Panc1 (cell line): ENCODE measurements around the gene MAP4K2. TPM values are rescaled to one million over a fixed set of nuclear protein-coding genes. Genes with fewer than 3 reads are reported as not detected.
A peak's percentile ranks its signal among the peaks of the same experiment; 100 is the strongest.

Source experiments
- ATAC-seq: fragments of 200-7000 bp; cut with Tn5 transposase; 2 replicates; pipeline ENCODE4 v1.9.1; 2020; ENCODE audit warnings: mild to moderate bottlenecking, moderate library complexity
- BruUV-seq: library from RNA; stranded (reverse); fragments of 400-500 nt; replicated peaks from 2 replicates; lab custom pipeline; 2021; lab: Mats Ljungman, UMichigan
- CTCF ChIA-PET: fragments of 300-600 bp; sonication (Branson Sonifier 250); formaldehyde crosslinking; loops from one replicate; lab custom pipeline; 2022; ENCODE audit warnings: antibody characterized with exemption; lab: Charles Lee
- POLR2A ChIA-PET: fragments of 300-600 bp; sonication (Branson Sonifier 250); formaldehyde crosslinking; loops from one replicate; lab custom pipeline; 2022; ENCODE audit warnings: antibody characterized with exemption; lab: Charles Lee
- DNase-seq: peaks from one replicate; pipeline ENCODE4 v3.0.0-alpha.2; 2010; ENCODE audit warnings: low read depth, low spot score
- H3K27ac ChIP-seq: 2 replicates; pipeline ENCODE4 v1.5.1; 2011; ENCODE audit warnings: mild to moderate bottlenecking, low read length, inconsistent platforms
- H3K27me3 ChIP-seq: fragments of 200-500 bp; sonication (Bioruptor generic); 2 replicates; pipeline ENCODE4 v1.6.0; 2014; ENCODE audit warnings: low read length, inconsistent platforms; ENCODE audit not compliant: control insufficient read depth, insufficient read depth
- H3K36me3 ChIP-seq: fragments of 200-500 bp; sonication (Bioruptor generic); 2 replicates; pipeline ENCODE4 v1.5.1; 2014; ENCODE audit warnings: inconsistent platforms, mild to moderate bottlenecking, low read length, moderate library complexity; ENCODE audit not compliant: control insufficient read depth, insufficient read depth
- H3K4me1 ChIP-seq: 2 replicates; pipeline ENCODE4 v1.5.1; 2011; ENCODE audit warnings: inconsistent platforms, mild to moderate bottlenecking, low read length, moderate library complexity; ENCODE audit not compliant: control insufficient read depth, insufficient read depth
- H3K4me3 ChIP-seq, 2 experiments: 2 replicates each; pipeline ENCODE4 v1.5.1; 2011 to 2012; ENCODE audit warnings: low read depth in 2 of 2, low read length in 2 of 2, mild to moderate bottlenecking in 2 of 2, inconsistent platforms in 1 of 2, moderate library complexity in 1 of 2
- H3K9me3 ChIP-seq: fragments of 200-500 bp; sonication (Bioruptor generic); 2 replicates; pipeline ENCODE4 v1.5.1; 2014; ENCODE audit warnings: low read depth, mild to moderate bottlenecking, inconsistent platforms, low read length, moderate library complexity; ENCODE audit not compliant: control insufficient read depth, insufficient read depth
- CTCF ChIP-seq: fragments of 450-650 bp; IDR thresholded peaks from 2 replicates; pipeline ENCODE4 v1.5.1; 2017; ENCODE audit warnings: mild to moderate bottlenecking
- POLR2AphosphoS5 ChIP-seq: IDR thresholded peaks from 2 replicates; pipeline ENCODE4 v1.6.1; 2012; ENCODE audit warnings: mild to moderate bottlenecking, low read depth, low read length, moderate library complexity
- REST ChIP-seq, 2 experiments: IDR thresholded peaks; 2 replicates each; pipeline ENCODE4 v1.6.1; 2011 to 2012; ENCODE audit warnings: low read depth in 2 of 2, control low read depth in 1 of 2, low read length in 1 of 2, mild to moderate bottlenecking in 1 of 2, moderate library complexity in 1 of 2; ENCODE audit not compliant: insufficient read depth in 1 of 2
- SIN3A ChIP-seq: IDR thresholded peaks from 2 replicates; pipeline ENCODE4 v1.6.1; 2012; ENCODE audit warnings: low read depth, mild to moderate bottlenecking, low read length, moderate library complexity, borderline replicate concordance; ENCODE audit not compliant: insufficient read depth
- TCF7L2 ChIP-seq: IDR thresholded peaks from 2 replicates; pipeline ENCODE4 v1.6.1; 2011; ENCODE audit warnings: mild to moderate bottlenecking, low read depth, low read length, inconsistent platforms
- in situ Hi-C: cut with HindIII; loops from 2 replicates; pipeline ENCODE4 v1.10.0; 2016; ENCODE audit warnings: low sequenced_read_pairs, low pct_unique_long_range_greater_than_20kb
- intact Hi-C: fragments of 100-400 bp; cut with micrococcal nuclease; formaldehyde crosslinking; loops from one replicate; pipeline ENCODE4 v1.10.0; 2022; ENCODE audit not compliant: unreplicated experiment
- total RNA-seq: library from RNA; stranded (reverse); gene quantifications from one replicate; pipeline ENCODE4 v1.2.1, GENCODE V29; 2021; ENCODE audit not compliant: unreplicated experiment

Gene MAP4K2
- total RNA-seq, 1 experiment from 2014 or later: 46.4 TPM

- ChIA-PET POLR2A (no interaction called here), CTCF (interaction anchor here (0.6 to 0.8 kb wide), 3 partner anchors 20 to 38 kb away, joined by 3 to 6 read pairs (median 5); no protein-coding TSS in a partner anchor)
- in situ Hi-C loops (no loop called here), intact Hi-C loops (no loop called here)
- TF ChIP-seq CTCF (no peak), REST (IDR thresholded peaks at IDR 0.05; ENCODE audit: insufficient read depth in 1 of 2, low read depth in 2 of 2, low read length in 1 of 2) (no peak), TCF7L2 (no peak), POLR2AphosphoS5 (no peak), SIN3A (no peak)
- ATAC-seq (peak; percentile 35), DNase-seq (no peak)
- H3K27me3 ChIP-seq: no peaks in the 10 kb centered on the region
- peaks cover 13% of the 10 kb centered on the region for H3K4me1 ChIP-seq
- H3K9me3 ChIP-seq: no peaks in the 10 kb centered on the region
- H3K27ac ChIP-seq: no peak overlapping the region
- no peaks in the 10 kb centered on the region; the same call in 1 of the 2 replicates for H3K36me3 ChIP-seq
- no TSS peak for BruUV-seq
- peak overlapping the region; percentile 43 to 61 for H3K4me3 ChIP-seq
Observed at GRCh38 chr11:64742087-64742888, 60.7 kb downstream of the MAP4K2 start.

DNA sequence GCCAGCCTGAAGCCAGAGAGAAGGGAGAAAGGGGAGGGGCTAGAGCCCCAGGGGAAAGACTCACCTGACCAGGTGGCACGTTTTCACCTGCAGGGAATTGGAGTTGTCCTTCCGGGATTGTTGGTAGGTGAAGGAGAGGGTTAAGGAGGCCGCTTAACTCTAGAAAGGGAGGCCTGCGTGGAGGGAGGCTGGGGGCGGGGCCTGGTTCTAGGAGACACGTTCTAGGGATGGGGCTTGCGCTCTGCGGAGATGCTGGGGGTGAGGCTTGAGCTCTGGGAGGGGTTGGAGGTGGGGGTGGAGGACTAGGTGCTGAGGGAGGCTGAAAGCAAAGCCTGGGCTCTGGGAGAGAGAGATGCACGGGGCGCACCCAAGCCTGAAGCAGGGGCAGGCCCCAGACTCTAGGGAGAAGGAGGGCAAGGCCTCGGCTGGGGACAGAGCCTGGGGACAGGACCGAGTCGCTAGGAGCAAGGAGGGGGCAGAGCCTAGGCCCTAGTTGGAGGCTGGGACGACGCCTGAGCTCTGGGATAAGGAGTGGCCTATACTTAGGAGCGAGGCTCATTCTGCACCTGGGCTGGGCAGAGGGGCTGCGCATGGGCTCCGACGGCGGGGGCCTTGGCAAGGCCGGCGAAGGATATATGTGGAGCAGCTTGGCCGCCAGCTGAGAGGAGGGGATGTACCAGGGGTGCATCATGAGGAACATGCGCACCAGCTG lies 61.5 kb downstream of the MAP4K2 start:
- POLR2A ChIA-PET: interaction anchor here (0.6 kb wide), 1 partner anchor 71 kb away, joined by 6 read pairs; no protein-coding TSS in a partner anchor
- DNase-seq (no peak), ATAC-seq (no peak)
- Histone ChIP-seq H3K27ac (no peak overlapping the region), H3K27me3 (no peaks in the 10 kb centered on the region), H3K36me3 (no peaks in the 10 kb centered on the region; the same call in 1 of the 2 replicates), H3K9me3 (no peaks in the 10 kb centered on the region), H3K4me1 (peaks cover 13% of the 10 kb centered on the region), H3K4me3 (no peak overlapping the region)
- intact Hi-C loops (no loop called here), in situ Hi-C loops (no loop called here)
- CTCF ChIA-PET: interaction anchor here (0.6 to 0.7 kb wide), 2 partner anchors 33 to 53 kb away, joined by 3 to 4 read pairs; no protein-coding TSS in a partner anchor
- BruUV-seq: no TSS peak
- TF ChIP-seq POLR2AphosphoS5 (no peak), TCF7L2 (no peak), SIN3A (no peak), CTCF (no peak), REST (IDR thresholded peaks at IDR 0.05; ENCODE audit: insufficient read depth in 1 of 2, low read depth in 2 of 2, low read length in 1 of 2) (no peak)
